Testis (tissue), 3 donors: Measurements from ENCODE around the gene TSPAN1. TPM values are rescaled to one million over a fixed set of nuclear protein-coding genes. Genes with fewer than 3 reads are reported as not detected.

Experiments
- DNase-seq: peaks from one replicate; pipeline ENCODE4 v3.0.0-alpha.2; 2019
- H3K27ac ChIP-seq, 2 donors: fragments of 200-600 bp; sonication (generic); one replicate each; pipeline ENCODE4 v1.5.1; 2019
- H3K27me3 ChIP-seq: fragments of 200-600 bp; sonication (generic); one replicate; pipeline ENCODE4 v1.5.1; 2019
- H3K36me3 ChIP-seq: fragments of 200-600 bp; sonication (generic); one replicate; pipeline ENCODE4 v1.5.1; 2017; ENCODE audit warnings: low read depth; ENCODE audit errors: missing control alignments
- H3K4me1 ChIP-seq: fragments of 200-600 bp; sonication (generic); one replicate; pipeline ENCODE4 v1.5.1; 2019
- H3K4me3 ChIP-seq, 2 donors: fragments of 200-600 bp; sonication (generic); one replicate each; pipeline ENCODE4 v1.5.1; 2017 to 2019
- H3K9me3 ChIP-seq: fragments of 200-600 bp; sonication (generic); one replicate; pipeline ENCODE4 v1.5.1; 2017
- CTCF ChIP-seq, 3 experiments: fragments of 450-650 bp in 2 of 3; fragments of 200-600 bp in 1 of 3; sonication (generic) in 1 of 3; IDR thresholded peaks; one replicate each; pipeline ENCODE4 v1.5.1; 2016 to 2019; ENCODE audit warnings: antibody characterized with exemption in 3 of 3, mild to moderate bottlenecking in 2 of 3, moderate library complexity in 1 of 3
- POLR2A ChIP-seq: fragments of 450-650 bp; IDR thresholded peaks from one replicate; pipeline ENCODE4 v1.6.1; 2017; ENCODE audit warnings: antibody characterized with exemption, mild to moderate bottlenecking, moderate library complexity
- WGBS, 2 donors: methylation state at CpG; one replicate each; pipeline ENCODE4 v1.1.5; 2018; 5-methylcytosine and 5-hydroxymethylcytosine counted together
- intact Hi-C: fragments of 100-400 bp; cut with DNase I; formaldehyde crosslinking; loops from one replicate; pipeline ENCODE4 v1.15.1; 2023; ENCODE audit warnings: low total_unique reads
- polyA plus RNA-seq: library from polyadenylated mRNA; stranded (reverse); fragments of 350-450 nt; fragmentation: Illumina TruSeq; extraction: RNeasy Lipid Tissue Mini Kit (QIAGEN cat#74804); gene quantifications from one replicate; pipeline ENCODE4 v1.2.3, GENCODE V29; 2014; ENCODE audit warnings: low read depth, low replicate concordance; ENCODE audit not compliant: insufficient read depth
- total RNA-seq, 2 donors: library from RNA; depleted of rRNA; stranded (reverse); fragments of >200 nt; gene quantifications; one replicate each; pipeline ENCODE4 v1.2.3, GENCODE V29; 2016

TSPAN1 gene
- total and polyA plus RNA-seq, 3 donors from 2014 or later = 14.6 to 55.0 (median 34.7) TPM

- no peaks in the 10 kb centered on the region for H3K9me3 ChIP-seq
- TF ChIP-seq POLR2A (no peak), CTCF (IDR thresholded peaks at IDR 0.05) (no peak)
- intact Hi-C loops = no loop called here
- no peaks in the 10 kb centered on the region for H3K36me3 ChIP-seq
- peak overlapping the region; percentile 84 to 87 for H3K4me3 ChIP-seq
- WGBS, 2 donors = 0 to 1% methylated on average over 10 of the region's 10 CpGs
- no peaks in the 10 kb centered on the region for H3K27me3 ChIP-seq
- H3K4me1 ChIP-seq = peaks cover 9% of the 10 kb centered on the region
- DNase-seq = no peak
- peak overlapping the region in 1 of 2 donors; percentile 96 for H3K27ac ChIP-seq
Measured at GRCh38 chr1:46131093-46131492, 43.8 kb upstream of the TSPAN1 start.

GRCh38 chr1:46131712-46132528 lies 43.0 kb upstream of the TSPAN1 start:
- intact Hi-C loops = no loop called here
- WGBS, 2 donors = 0 to 1% methylated on average over 32 to 38 of the region's 38 CpGs
- Histone ChIP-seq H3K9me3 (no peaks in the 10 kb centered on the region), H3K4me3 (peak overlapping the region; percentile 84 to 87), H3K4me1 (peaks cover 9% of the 10 kb centered on the region), H3K27ac (peak overlapping the region; percentile 90 to 96), H3K27me3 (no peaks in the 10 kb centered on the region), H3K36me3 (no peaks in the 10 kb centered on the region)
- TF ChIP-seq CTCF (IDR thresholded peaks at IDR 0.05) = no peak
- DNase-seq = peak; percentile 55

GRCh38 chr1:46132529-46133180 lies 42.2 kb upstream of the TSPAN1 start, which contains the start of gene PIK3R3:
Gene PIK3R3 (minus strand): TSS chr1:46132629. CDS start chr1:46131952, 677 bp downstream.
- H3K4me3 ChIP-seq = peak within 1 kb of the TSS; percentile 84 to 87
- peak; percentile 99 for DNase-seq
- 0 to 1% methylated on average over 46 to 52 of the region's 55 CpGs for WGBS, 2 donors
- H3K27me3 ChIP-seq = no peaks in the 10 kb centered on the region
- peak within 1 kb of the TSS; percentile 90 to 96 for H3K27ac ChIP-seq
- intact Hi-C loops = no loop called here
- H3K36me3 ChIP-seq = no peaks in the 10 kb centered on the region
- H3K4me1 ChIP-seq = peaks cover 9% of the 10 kb centered on the region
- TF ChIP-seq CTCF (IDR thresholded peaks at IDR 0.05) (peak in 2 of 3 experiments; percentile 10 to 15), POLR2A (no peak)
- H3K9me3 ChIP-seq = no peaks in the 10 kb centered on the region

GRCh38 chr1:46133181-46133658 lies 41.7 kb upstream of the TSPAN1 start:
- TF ChIP-seq CTCF (IDR thresholded peaks at IDR 0.05) (peak in 1 of 3 experiments; percentile 3), POLR2A (no peak)
- intact Hi-C loops = no loop called here

More at GRCh38 chr1:46133181-46133658, 41.7 kb upstream of the TSPAN1 start:
- DNase-seq = no peak
- Histone ChIP-seq H3K4me1 (peaks cover 9% of the 10 kb centered on the region), H3K27ac (peak overlapping the region; percentile 90 to 96), H3K4me3 (peak overlapping the region; percentile 84 to 87), H3K27me3 (no peaks in the 10 kb centered on the region), H3K36me3 (no peaks in the 10 kb centered on the region), H3K9me3 (no peaks in the 10 kb centered on the region)
- 0 to 1% methylated on average over 22 of the region's 22 CpGs for WGBS, 2 donors
